Measurements from ENCODE around the gene PKDREJ. TPM values are rescaled to one million over a fixed set of nuclear protein-coding genes. Genes with fewer than 3 reads are reported as not detected.

PKDREJ gene
- total RNA-seq, 4 donors from 2014 or later: 0.11 to 0.34 (median 0.34) TPM; not detected in 1

DNA sequence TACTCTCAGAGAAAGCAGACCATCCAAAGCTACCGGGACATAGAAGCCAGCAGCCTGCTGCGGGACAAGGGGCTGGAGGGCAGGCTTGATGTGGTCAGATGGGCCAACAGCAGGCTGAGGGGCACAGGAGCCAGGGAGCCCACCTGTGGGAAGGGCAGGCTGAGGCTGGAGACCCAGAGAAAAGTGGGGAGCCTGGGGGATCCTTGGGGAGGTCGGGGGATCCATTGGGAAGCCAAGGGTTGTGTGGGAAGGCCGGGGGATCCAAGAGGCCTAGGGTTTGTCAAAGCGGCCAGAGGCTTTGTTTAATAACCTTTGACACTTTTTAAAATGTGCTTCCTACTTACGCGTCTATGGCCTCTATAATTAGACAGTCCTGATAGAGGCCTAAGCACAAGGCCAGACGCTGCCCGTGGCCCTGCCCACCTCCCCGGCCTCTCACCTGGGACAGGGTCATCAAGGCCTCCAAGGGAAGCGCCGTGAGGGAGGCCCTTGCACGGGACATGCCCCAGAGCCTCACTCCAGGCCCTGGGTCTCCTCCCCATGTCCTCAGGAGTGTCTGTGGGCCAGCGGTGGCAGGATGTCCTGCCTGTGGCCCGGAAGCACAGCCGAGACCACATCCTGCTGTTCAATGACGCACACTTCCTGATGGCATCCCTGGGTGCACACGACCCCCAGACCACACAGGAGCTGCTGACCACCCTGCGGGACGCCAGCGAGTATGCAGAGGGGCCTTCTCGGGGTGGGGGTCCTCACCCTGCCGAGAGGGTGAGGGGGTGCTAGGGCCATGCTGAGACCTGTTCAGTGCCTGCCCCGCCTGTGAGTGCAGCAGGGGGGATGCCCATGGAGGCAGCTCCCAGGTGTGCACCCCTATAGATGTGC, 25.0 kb upstream of the PKDREJ start:
- no peak for DNase-seq (ENCODE audit: low spot score in 2 of 2)
- Histone ChIP-seq H3K4me1 (peaks cover 45% of the 10 kb centered on the region), H3K9me3 (no peaks in the 10 kb centered on the region), H3K27ac (no peak overlapping the region), H3K4me3 (no peak overlapping the region), H3K36me3 (peaks cover 54% of the 10 kb centered on the region), H3K27me3 (no peaks in the 10 kb centered on the region)
- TF ChIP-seq POLR2A (IDR thresholded peaks at IDR 0.05) (no peak), EP300 (IDR thresholded peaks at IDR 0.05) (no peak), POLR2AphosphoS5 (IDR thresholded peaks at IDR 0.05) (no peak)
- TF ChIP-seq, protein P1, sequence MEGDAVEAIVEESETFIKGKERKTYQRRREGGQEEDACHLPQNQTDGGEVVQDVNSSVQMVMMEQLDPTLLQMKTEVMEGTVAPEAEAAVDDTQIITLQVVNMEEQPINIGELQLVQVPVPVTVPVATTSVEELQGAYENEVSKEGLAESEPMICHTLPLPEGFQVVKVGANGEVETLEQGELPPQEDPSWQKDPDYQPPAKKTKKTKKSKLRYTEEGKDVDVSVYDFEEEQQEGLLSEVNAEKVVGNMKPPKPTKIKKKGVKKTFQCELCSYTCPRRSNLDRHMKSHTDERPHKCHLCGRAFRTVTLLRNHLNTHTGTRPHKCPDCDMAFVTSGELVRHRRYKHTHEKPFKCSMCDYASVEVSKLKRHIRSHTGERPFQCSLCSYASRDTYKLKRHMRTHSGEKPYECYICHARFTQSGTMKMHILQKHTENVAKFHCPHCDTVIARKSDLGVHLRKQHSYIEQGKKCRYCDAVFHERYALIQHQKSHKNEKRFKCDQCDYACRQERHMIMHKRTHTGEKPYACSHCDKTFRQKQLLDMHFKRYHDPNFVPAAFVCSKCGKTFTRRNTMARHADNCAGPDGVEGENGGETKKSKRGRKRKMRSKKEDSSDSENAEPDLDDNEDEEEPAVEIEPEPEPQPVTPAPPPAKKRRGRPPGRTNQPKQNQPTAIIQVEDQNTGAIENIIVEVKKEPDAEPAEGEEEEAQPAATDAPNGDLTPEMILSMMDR (IDR thresholded peaks at IDR 0.05): no peak
- 71% methylated on average over 12 of the region's 24 CpGs for WGBS

DNA sequence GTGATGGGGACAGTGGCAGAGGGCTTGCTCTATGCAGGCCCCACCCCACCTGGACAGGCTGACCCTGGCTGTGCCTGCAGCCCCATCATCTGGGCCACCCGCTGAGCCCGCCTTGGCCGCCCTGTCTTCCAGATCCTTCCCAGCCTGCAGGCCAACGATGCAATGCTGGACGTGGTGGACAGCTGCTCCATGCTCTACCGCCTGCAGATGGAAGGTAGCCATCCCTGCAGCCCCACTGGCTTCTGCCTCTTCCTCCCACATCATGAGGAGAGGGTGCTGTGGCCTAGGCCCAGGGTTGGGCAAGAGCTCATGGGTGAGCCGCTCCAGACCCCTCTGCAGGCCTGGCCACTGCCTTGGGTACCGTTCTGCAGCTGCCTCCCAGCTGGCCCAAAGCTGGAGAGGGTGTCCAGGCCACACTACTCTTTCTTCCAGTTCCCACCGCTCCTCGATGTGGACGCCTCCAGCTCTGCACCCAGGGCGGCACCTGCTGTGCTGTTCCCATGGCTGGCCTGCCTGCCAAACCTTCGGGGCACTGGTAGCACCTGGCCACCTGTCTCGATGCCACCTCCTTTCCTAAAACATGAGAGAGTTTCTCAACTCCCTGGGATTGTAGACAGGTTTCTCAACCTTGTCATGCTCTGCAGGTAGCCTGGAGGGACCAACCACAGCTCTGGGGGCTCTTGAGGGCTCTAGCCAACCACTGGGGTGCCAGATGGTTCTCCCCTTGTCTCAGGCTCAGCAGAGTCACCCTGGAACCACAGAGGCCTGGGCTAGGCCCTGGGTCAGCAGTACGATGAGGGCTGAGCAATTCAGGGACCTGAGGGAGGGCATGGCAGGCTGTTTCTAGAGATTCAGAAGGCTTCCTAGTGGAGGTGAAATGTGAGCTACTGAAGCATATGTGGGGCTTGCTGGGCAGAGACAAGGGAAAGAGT, 24.1 kb upstream of the PKDREJ start:
- peaks cover 61% of the 10 kb centered on the region for H3K36me3 ChIP-seq

DNA sequence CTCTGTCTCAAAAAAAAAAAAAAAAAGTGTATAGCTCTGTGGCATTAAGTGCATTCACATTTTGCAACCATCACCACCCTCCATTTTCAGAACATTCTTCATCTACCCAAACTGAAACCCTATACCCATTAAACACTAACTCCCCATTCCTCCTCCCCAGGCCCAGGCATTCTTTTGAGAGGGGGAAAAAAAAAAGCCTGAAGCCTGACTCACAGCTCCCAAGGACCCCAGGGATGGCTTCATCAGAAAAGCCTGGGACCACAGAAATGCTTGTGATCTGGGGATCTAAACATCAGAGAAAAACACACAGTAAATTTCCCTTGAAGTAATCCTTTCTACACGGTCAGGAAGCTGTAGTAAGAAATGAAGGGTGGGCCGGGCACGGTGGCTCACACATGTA, 22.9 kb upstream of the PKDREJ start:
- no peaks in the 10 kb centered on the region for H3K9me3 ChIP-seq
- no peak overlapping the region for H3K4me3 ChIP-seq
- TF ChIP-seq POLR2A (IDR thresholded peaks at IDR 0.05) (no peak), POLR2AphosphoS5 (IDR thresholded peaks at IDR 0.05) (no peak)
- peaks cover 63% of the 10 kb centered on the region for H3K36me3 ChIP-seq
- WGBS: 92% methylated on average over 3 of the region's 3 CpGs
- H3K27me3 ChIP-seq: no peaks in the 10 kb centered on the region
- peaks cover 39% of the 10 kb centered on the region for H3K4me1 ChIP-seq
- no peak overlapping the region for H3K27ac ChIP-seq
- DNase-seq (ENCODE audit: low spot score in 2 of 2): no peak

More for the DNA sequence above, 24.1 kb upstream of the PKDREJ start:
- no peaks in the 10 kb centered on the region for H3K9me3 ChIP-seq
- no peaks in the 10 kb centered on the region for H3K27me3 ChIP-seq
- WGBS: 100% methylated on average over 3 of the region's 15 CpGs
- no peak for DNase-seq (ENCODE audit: low spot score in 2 of 2)
- H3K27ac ChIP-seq: no peak overlapping the region
- H3K4me3 ChIP-seq: no peak overlapping the region
- H3K4me1 ChIP-seq: peaks cover 45% of the 10 kb centered on the region
- no peak for TF ChIP-seq POLR2AphosphoS5 (IDR thresholded peaks at IDR 0.05)
- no peak for TF ChIP-seq EP300 (IDR thresholded peaks at IDR 0.05)
- TF ChIP-seq, protein P1 (IDR thresholded peaks at IDR 0.05): no peak
- no peak for TF ChIP-seq POLR2A (IDR thresholded peaks at IDR 0.05)

- no peak for TF ChIP-seq EP300 (IDR thresholded peaks at IDR 0.05)
- H3K27ac ChIP-seq: no peak overlapping the region
- no peak overlapping the region for H3K4me3 ChIP-seq
- peaks cover 20% of the 10 kb centered on the region for H3K4me1 ChIP-seq
- 90% methylated on average over 8 of the region's 13 CpGs for WGBS
- H3K27me3 ChIP-seq: no peaks in the 10 kb centered on the region
- DNase-seq (ENCODE audit: low spot score in 2 of 2): peak in 1 of 2 donors; percentile 38
- H3K36me3 ChIP-seq: peaks cover 90% of the 10 kb centered on the region
- no peaks in the 10 kb centered on the region for H3K9me3 ChIP-seq
Observed at GRCh38 chr22:46281866-46282678, 18.9 kb upstream of the PKDREJ start.

- Histone ChIP-seq H3K4me1 (peaks cover 16% of the 10 kb centered on the region), H3K27ac (no peak overlapping the region), H3K36me3 (peaks cover 88% of the 10 kb centered on the region), H3K4me3 (no peak overlapping the region), H3K9me3 (no peaks in the 10 kb centered on the region), H3K27me3 (no peaks in the 10 kb centered on the region)
- WGBS: 78% methylated on average over 12 of the region's 19 CpGs
- TF ChIP-seq EP300 (IDR thresholded peaks at IDR 0.05): no peak
- no peak for TF ChIP-seq POLR2A (IDR thresholded peaks at IDR 0.05)
- TF ChIP-seq, protein P1 (IDR thresholded peaks at IDR 0.05): no peak
- TF ChIP-seq POLR2AphosphoS5 (IDR thresholded peaks at IDR 0.05): no peak
- peak in 1 of 2 donors; percentile 49 for DNase-seq (ENCODE audit: low spot score in 2 of 2)
Observed at GRCh38 chr22:46280999-46281623, 18.0 kb upstream of the PKDREJ start.

Measured in suprapubic skin (tissue), 4 donors.